Measurements from ENCODE around the gene MTA1. TPM values are rescaled to one million over a fixed set of nuclear protein-coding genes. Genes with fewer than 3 reads are reported as not detected.

MTA1 gene
- total and polyA plus RNA-seq, 7 experiments from 2014 or later = 2.8 to 132 (median 117) TPM

- no peak overlapping the region for H3K4me3 Mint-ChIP-seq
- POLR2A ChIA-PET = no interaction called here
Measured at GRCh38 chr14:105450864-105451720, 31.5 kb downstream of the MTA1 start.

DNA sequence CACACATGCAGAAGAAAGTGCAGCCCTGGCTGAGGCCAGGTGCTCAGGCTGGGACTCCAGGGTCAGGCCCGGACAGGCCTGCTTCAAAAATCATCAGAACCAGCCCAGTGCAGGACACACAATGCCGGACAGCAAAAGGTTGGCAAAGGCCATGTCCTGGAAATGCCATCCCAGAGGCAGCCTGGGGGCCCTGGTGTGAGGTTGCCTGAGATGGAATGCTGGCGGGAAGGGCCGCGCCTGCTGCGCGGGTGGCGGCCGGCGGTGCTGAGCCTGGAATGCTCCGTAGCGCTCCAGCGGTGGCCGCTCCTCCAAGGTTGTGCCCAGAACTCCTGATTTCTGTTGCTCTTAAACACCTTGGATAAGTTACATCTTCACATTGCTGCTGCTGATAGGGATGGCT lies 33.3 kb downstream of the MTA1 start:
- no peak overlapping the region for H3K27ac Mint-ChIP-seq
- no peaks in the 10 kb centered on the region for H3K27me3 Mint-ChIP-seq
- Histone ChIP-seq H3K36me3 (ENCODE audit: control insufficient read depth in 2 of 3, insufficient read depth in 3 of 3, low read length in 3 of 3) (peaks cover 0 to 76% (median 0%) of the 10 kb centered on the region in 3 experiments), H3K4me3 (ENCODE audit: low read length) (no peak overlapping the region), H3K4me1 (ENCODE audit: control insufficient read depth in 2 of 2, insufficient read depth in 2 of 2, low read length in 2 of 2) (no peaks in the 10 kb centered on the region), H3K27ac (ENCODE audit: low read depth, low read length) (no peak overlapping the region), H3K9me3 (ENCODE audit: control insufficient read depth in 2 of 3, low read length in 3 of 3) (no peaks in the 10 kb centered on the region), H3K27me3 (ENCODE audit: control insufficient read depth in 2 of 2, insufficient read depth in 2 of 2, low read length in 2 of 2) (no peaks in the 10 kb centered on the region)
- H3K4me3 Mint-ChIP-seq = no peak overlapping the region
- H3K9me3 Mint-ChIP-seq = no peaks in the 10 kb centered on the region
- H3K36me3 Mint-ChIP-seq = peaks cover 0 to 15% (median 3%) of the 10 kb centered on the region in 5 donors
- CTCF ChIA-PET = interaction anchor here (0.9 to 1.6 kb wide), 2 partner anchors 19 to 37 kb away, joined by 3 to 4 read pairs; no protein-coding TSS in a partner anchor
- intact Hi-C loops (cut with micrococcal nuclease) = no loop called here
- no peak for ATAC-seq
- POLR2A ChIA-PET = no interaction called here
- H3K4me1 Mint-ChIP-seq = peaks cover 0 to 3% (median 0%) of the 10 kb centered on the region in 7 donors
- no peak for DNase-seq

More at GRCh38 chr14:105450864-105451720, 31.5 kb downstream of the MTA1 start:
- Histone ChIP-seq H3K27ac (ENCODE audit: low read depth, low read length) (no peak overlapping the region), H3K36me3 (ENCODE audit: control insufficient read depth in 2 of 3, insufficient read depth in 3 of 3, low read length in 3 of 3) (peaks cover 0 to 66% (median 0%) of the 10 kb centered on the region in 3 experiments), H3K27me3 (ENCODE audit: control insufficient read depth in 2 of 2, insufficient read depth in 2 of 2, low read length in 2 of 2) (no peaks in the 10 kb centered on the region), H3K4me1 (ENCODE audit: control insufficient read depth in 2 of 2, insufficient read depth in 2 of 2, low read length in 2 of 2) (no peaks in the 10 kb centered on the region), H3K9me3 (ENCODE audit: control insufficient read depth in 2 of 3, low read length in 3 of 3) (no peaks in the 10 kb centered on the region), H3K4me3 (ENCODE audit: low read length) (no peak overlapping the region)
- intact Hi-C loops (cut with micrococcal nuclease) = no loop called here
- no peak for DNase-seq
- CTCF ChIA-PET = interaction anchor here (1.7 kb wide), 1 partner anchor 39 kb away, joined by 11 read pairs; no protein-coding TSS in a partner anchor
- H3K36me3 Mint-ChIP-seq = peaks cover 0 to 15% (median 3%) of the 10 kb centered on the region in 5 donors
- H3K27ac Mint-ChIP-seq = peak overlapping the region in 1 of 9 donors; percentile 43
- ATAC-seq = no peak
- peaks cover 0 to 3% (median 0%) of the 10 kb centered on the region in 7 donors for H3K4me1 Mint-ChIP-seq
- H3K27me3 Mint-ChIP-seq = no peaks in the 10 kb centered on the region
- no peaks in the 10 kb centered on the region for H3K9me3 Mint-ChIP-seq

GRCh38 chr14:105453847-105454246 lies 34.2 kb downstream of the MTA1 start:
- intact Hi-C loops (cut with micrococcal nuclease) = no loop called here
- no peak overlapping the region for H3K4me3 Mint-ChIP-seq
- POLR2A ChIA-PET = no interaction called here
- Histone ChIP-seq H3K4me3 (ENCODE audit: low read length) (no peak overlapping the region), H3K27me3 (ENCODE audit: control insufficient read depth in 2 of 2, insufficient read depth in 2 of 2, low read length in 2 of 2) (no peaks in the 10 kb centered on the region), H3K36me3 (ENCODE audit: control insufficient read depth in 2 of 3, insufficient read depth in 3 of 3, low read length in 3 of 3) (peaks cover 0 to 80% (median 0%) of the 10 kb centered on the region in 3 experiments), H3K27ac (ENCODE audit: low read depth, low read length) (no peak overlapping the region), H3K4me1 (ENCODE audit: control insufficient read depth in 2 of 2, insufficient read depth in 2 of 2, low read length in 2 of 2) (no peaks in the 10 kb centered on the region), H3K9me3 (ENCODE audit: control insufficient read depth in 2 of 3, low read length in 3 of 3) (no peaks in the 10 kb centered on the region)
- peaks cover 0 to 15% (median 3%) of the 10 kb centered on the region in 5 donors for H3K36me3 Mint-ChIP-seq
- H3K27ac Mint-ChIP-seq = no peak overlapping the region
- CTCF ChIA-PET = interaction anchor here (1.6 kb wide), 1 partner anchor 20 kb away, joined by 4 read pairs; no protein-coding TSS in a partner anchor
- DNase-seq (no peak), ATAC-seq (no peak)
- H3K4me1 Mint-ChIP-seq = peaks cover 0 to 3% (median 0%) of the 10 kb centered on the region in 7 donors
- no peaks in the 10 kb centered on the region for H3K27me3 Mint-ChIP-seq
- no peaks in the 10 kb centered on the region for H3K9me3 Mint-ChIP-seq

GRCh38 chr14:105455086-105455640 lies 35.5 kb downstream of the MTA1 start:
- Histone ChIP-seq H3K9me3 (ENCODE audit: control insufficient read depth in 2 of 3, low read length in 3 of 3) (no peaks in the 10 kb centered on the region), H3K4me3 (ENCODE audit: low read length) (no peak overlapping the region), H3K27me3 (ENCODE audit: control insufficient read depth in 2 of 2, insufficient read depth in 2 of 2, low read length in 2 of 2) (no peaks in the 10 kb centered on the region), H3K36me3 (ENCODE audit: control insufficient read depth in 2 of 3, insufficient read depth in 3 of 3, low read length in 3 of 3) (peaks cover 0 to 74% (median 0%) of the 10 kb centered on the region in 3 experiments), H3K4me1 (ENCODE audit: control insufficient read depth in 2 of 2, insufficient read depth in 2 of 2, low read length in 2 of 2) (no peaks in the 10 kb centered on the region), H3K27ac (ENCODE audit: low read depth, low read length) (no peak overlapping the region)
- Mint-ChIP-seq H3K4me3 (no peak overlapping the region), H3K4me1 (peaks cover 0 to 3% (median 0%) of the 10 kb centered on the region in 7 donors), H3K27me3 (no peaks in the 10 kb centered on the region), H3K9me3 (no peaks in the 10 kb centered on the region), H3K36me3 (peaks cover 0 to 15% (median 3%) of the 10 kb centered on the region in 5 donors), H3K27ac (no peak overlapping the region)
- no peak for ATAC-seq
- no peak for DNase-seq
- ChIA-PET CTCF (interaction anchor here (0.6 kb wide), 1 partner anchor 166 kb away, joined by 5 read pairs; no protein-coding TSS in a partner anchor), POLR2A (no interaction called here)
- intact Hi-C loops (cut with micrococcal nuclease) = no loop called here

DNA sequence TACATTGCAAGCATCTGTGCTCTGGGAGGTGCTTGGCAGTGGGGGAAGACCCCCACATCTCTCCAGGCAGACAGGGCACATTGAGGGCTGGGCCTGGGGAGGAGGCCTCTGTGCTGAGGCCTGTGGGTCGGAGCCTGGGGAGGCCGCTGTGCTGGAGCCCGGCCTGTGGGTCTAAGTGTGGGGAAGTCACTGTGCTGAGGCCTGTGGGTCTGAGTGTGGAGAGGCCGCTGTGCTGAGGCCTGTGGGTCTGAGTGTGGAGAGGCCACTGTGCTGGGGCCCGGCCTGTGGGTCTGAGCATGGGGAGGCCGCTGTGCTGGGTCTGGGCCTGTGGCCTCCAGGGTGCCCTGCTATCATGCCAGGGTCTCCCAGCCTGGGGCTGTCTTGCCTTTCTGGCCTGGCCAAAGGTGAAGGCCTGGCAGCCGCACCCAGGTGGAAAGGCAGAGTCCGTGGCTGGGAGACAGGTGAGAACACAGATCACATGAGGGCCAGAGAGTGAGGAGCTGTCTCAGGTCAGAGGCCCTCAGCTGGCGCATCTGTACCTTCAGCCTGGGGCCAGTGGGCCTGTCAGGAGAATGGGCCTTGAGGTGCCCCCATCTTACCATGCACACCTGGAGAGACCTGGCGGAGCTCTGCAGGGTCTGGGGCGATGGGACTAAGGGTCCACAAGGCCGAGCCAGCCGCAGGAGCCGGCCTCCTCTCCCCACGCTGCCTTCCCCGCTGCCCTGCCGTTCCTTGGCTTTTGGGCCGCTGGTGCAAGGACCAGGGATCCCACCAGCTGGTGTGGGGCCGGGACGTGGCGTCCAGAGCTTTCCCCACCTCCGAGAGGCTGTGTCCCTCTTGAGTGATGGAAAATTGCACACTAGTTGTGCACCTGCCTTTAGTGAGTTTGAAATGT lies 36.4 kb downstream of the MTA1 start:
- Mint-ChIP-seq H3K36me3 (peaks cover 0 to 15% (median 3%) of the 10 kb centered on the region in 5 donors), H3K27ac (no peak overlapping the region), H3K27me3 (no peaks in the 10 kb centered on the region), H3K4me1 (peaks cover 0 to 3% (median 0%) of the 10 kb centered on the region in 7 donors), H3K9me3 (no peaks in the 10 kb centered on the region), H3K4me3 (no peak overlapping the region)
- DNase-seq = no peak
- no peak for ATAC-seq
- CTCF ChIA-PET = interaction anchor here (0.5 to 2.1 kb wide), 3 partner anchors 17 to 34 kb away, joined by 3 to 10 read pairs (median 3); no protein-coding TSS in a partner anchor
- no peaks in the 10 kb centered on the region for H3K4me1 ChIP-seq (ENCODE audit: control insufficient read depth in 2 of 2, insufficient read depth in 2 of 2, low read length in 2 of 2)
- H3K27me3 ChIP-seq (ENCODE audit: control insufficient read depth in 2 of 2, insufficient read depth in 2 of 2, low read length in 2 of 2) = no peaks in the 10 kb centered on the region
- no peak overlapping the region for H3K4me3 ChIP-seq (ENCODE audit: low read length)
- no peak overlapping the region for H3K27ac ChIP-seq (ENCODE audit: low read depth, low read length)
- H3K9me3 ChIP-seq (ENCODE audit: control insufficient read depth in 2 of 3, low read length in 3 of 3) = no peaks in the 10 kb centered on the region
- peaks cover 0 to 74% (median 0%) of the 10 kb centered on the region in 3 experiments for H3K36me3 ChIP-seq (ENCODE audit: control insufficient read depth in 2 of 3, insufficient read depth in 3 of 3, low read length in 3 of 3)
- POLR2A ChIA-PET = interaction anchor here (0.9 kb wide), 1 partner anchor 11 kb away, joined by 3 read pairs; no protein-coding TSS in a partner anchor
- intact Hi-C loops (cut with micrococcal nuclease) = no loop called here
